Sigmoid colon (tissue), 7 donors: ENCODE data around the gene TXNDC5. TPM values are rescaled to one million over a fixed set of nuclear protein-coding genes. Genes with fewer than 3 reads are reported as not detected.

ENCODE experiments used
- DNase-seq: peaks from one replicate; pipeline ENCODE4 v3.0.0-alpha.2; 2019
- H3K27ac ChIP-seq, 4 donors: fragments of 200-600 bp; sonication (generic); one replicate each; pipeline ENCODE4 v1.5.1; 2016 to 2019; ENCODE audit warnings: mild to moderate bottlenecking in 1 of 4
- H3K27me3 ChIP-seq, 3 donors: fragments of 200-600 bp; sonication (generic); one replicate each; pipeline ENCODE4 v1.5.1; 2019; ENCODE audit warnings: mild to moderate bottlenecking in 1 of 3
- H3K36me3 ChIP-seq, 4 donors: fragments of 200-600 bp; sonication (generic); one replicate each; pipeline ENCODE4 v1.5.1; 2016 to 2019
- H3K4me1 ChIP-seq, 4 donors: fragments of 200-600 bp; sonication (generic); one replicate each; pipeline ENCODE4 v1.5.1; 2017 to 2019
- H3K4me3 ChIP-seq, 4 donors: fragments of 200-600 bp; sonication (generic); one replicate each; pipeline ENCODE4 v1.5.1; 2017 to 2019; ENCODE audit warnings: mild to moderate bottlenecking in 2 of 4, moderate library complexity in 1 of 4
- H3K9me3 ChIP-seq, 4 donors: fragments of 200-600 bp in 3 of 4; sonication (generic) in 3 of 4; one replicate each; pipeline versions ENCODE4 v1.5.1 to v1.6.1; 2013 to 2019
- CTCF ChIP-seq, 4 experiments: fragments of 450-650 bp in 3 of 4; fragments of 200-600 bp in 1 of 4; IDR thresholded peaks; one replicate each; pipeline ENCODE4 v1.5.1; 2016 to 2019; ENCODE audit warnings: antibody characterized with exemption in 4 of 4, mild to moderate bottlenecking in 3 of 4, moderate library complexity in 2 of 4
- EP300 ChIP-seq, 4 donors: sonication (generic); formaldehyde crosslinking; IDR thresholded peaks; one replicate each; pipeline ENCODE4 v1.6.1; 2017; ENCODE audit warnings: antibody characterized with exemption in 4 of 4
- POLR2A ChIP-seq, 2 donors: fragments of 450-650 bp; IDR thresholded peaks; one replicate each; pipeline ENCODE4 v1.6.1; 2016; ENCODE audit warnings: antibody characterized with exemption in 2 of 2, mild to moderate bottlenecking in 2 of 2, moderate library complexity in 2 of 2
- POLR2AphosphoS5 ChIP-seq, 4 donors: sonication (generic); formaldehyde crosslinking; IDR thresholded peaks; one replicate each; pipeline ENCODE4 v1.6.1; 2017; ENCODE audit warnings: antibody characterized with exemption in 4 of 4
- WGBS, 2 donors: extraction: QIAGEN DNeasy Blood & Tissue Kit; methylation state at CpG; one replicate each; pipeline ENCODE4 v1.1.7; 2013; 5-methylcytosine and 5-hydroxymethylcytosine counted together
- intact Hi-C: fragments of 100-400 bp; cut with DNase I; formaldehyde crosslinking; loops from one replicate; pipeline ENCODE4 v1.15.1; 2023
- polyA plus RNA-seq, 3 donors: library from polyadenylated mRNA; stranded (reverse); fragments of 200-250 nt; gene quantifications; one replicate each; pipeline ENCODE4 v1.2.3, GENCODE V29; 2013
- total RNA-seq, 4 donors: library from RNA; depleted of rRNA; stranded (reverse); fragments of >200 nt; gene quantifications; one replicate each; pipeline ENCODE4 v1.1.0, GENCODE V29; 2016
- donor health status: healthy with polysubstance abuse.
- donor health status: Bipolar disorder and iron deficiency.
- donor health status: healthy.

Gene TXNDC5
- total and polyA plus RNA-seq, 7 donors, result 18.6 to 75.2 (median 51.7) TPM

GRCh38 chr6:7836371-7837026, 74.1 kb downstream of the TXNDC5 start:
- TF ChIP-seq EP300 (IDR thresholded peaks at IDR 0.05), result no peak
- no peak for TF ChIP-seq CTCF (IDR thresholded peaks at IDR 0.05)
- TF ChIP-seq POLR2A (IDR thresholded peaks at IDR 0.05), result no peak
- no peak for TF ChIP-seq POLR2AphosphoS5 (IDR thresholded peaks at IDR 0.05)
- intact Hi-C loops, result no loop called here
- H3K36me3 ChIP-seq, result no peaks in the 10 kb centered on the region
- 86 to 93% methylated on average over 4 of the region's 4 CpGs for WGBS, 2 donors
- H3K9me3 ChIP-seq, result no peaks in the 10 kb centered on the region
- no peak overlapping the region for H3K4me3 ChIP-seq
- H3K27ac ChIP-seq, result no peak overlapping the region
- H3K4me1 ChIP-seq, result peaks cover 0 to 6% (median 0%) of the 10 kb centered on the region in 4 donors
- no peak for DNase-seq
- no peaks in the 10 kb centered on the region for H3K27me3 ChIP-seq

GRCh38 chr6:7833751-7834070, 76.9 kb downstream of the TXNDC5 start:
- no peaks in the 10 kb centered on the region for H3K27me3 ChIP-seq
- no peak for TF ChIP-seq POLR2AphosphoS5 (IDR thresholded peaks at IDR 0.05)
- TF ChIP-seq POLR2A (IDR thresholded peaks at IDR 0.05), result no peak
- no peaks in the 10 kb centered on the region for H3K36me3 ChIP-seq
- DNase-seq, result no peak
- no peaks in the 10 kb centered on the region for H3K9me3 ChIP-seq
- no peak overlapping the region for H3K27ac ChIP-seq
- peaks cover 0 to 6% (median 0%) of the 10 kb centered on the region in 4 donors for H3K4me1 ChIP-seq
- no peak overlapping the region for H3K4me3 ChIP-seq
- intact Hi-C loops, result no loop called here
- 25 to 58% methylated on average over 4 of the region's 4 CpGs for WGBS, 2 donors

- Histone ChIP-seq H3K4me3 (no peak overlapping the region), H3K27ac (no peak overlapping the region), H3K36me3 (no peaks in the 10 kb centered on the region), H3K9me3 (no peaks in the 10 kb centered on the region), H3K27me3 (no peaks in the 10 kb centered on the region), H3K4me1 (peaks cover 0 to 6% (median 0%) of the 10 kb centered on the region in 4 donors)
- no peak for TF ChIP-seq POLR2AphosphoS5 (IDR thresholded peaks at IDR 0.05)
- TF ChIP-seq EP300 (IDR thresholded peaks at IDR 0.05), result no peak
- no peak for TF ChIP-seq CTCF (IDR thresholded peaks at IDR 0.05)
- no peak for TF ChIP-seq POLR2A (IDR thresholded peaks at IDR 0.05)
- no peak for DNase-seq
- intact Hi-C loops, result no loop called here
- WGBS, 2 donors, result 64 to 77% methylated on average over 9 of the region's 9 CpGs
These were observed 77.5 kb downstream of the TXNDC5 start for GRCh38 chr6:7832904-7833750.

Other genes starting within 250 kb of the TXNDC5 start
- 1 to 10 TPM; 1.5 to 5.3 (median 2.5) TPM for gene BMP6, start 184.7 kb downstream of the TXNDC5 start, total RNA-seq
- gene BMP6, start 184.7 kb downstream of the TXNDC5 start, polyA plus RNA-seq, result under 1 TPM in 1 of 3 donors, not detected in 2; 0.64 TPM
- 10 to 100 TPM; 10.8 to 16.2 (median 12.8) TPM for gene BLOC1S5, start 153.6 kb upstream of the TXNDC5 start, total RNA-seq
- 10 to 100 TPM in 2 of 3 donors, 1 to 10 TPM in 1; 5.5 to 12.3 (median 10.2) TPM for gene BLOC1S5, start 153.6 kb upstream of the TXNDC5 start, polyA plus RNA-seq
- 10 to 100 TPM; 12.5 to 36.7 (median 25.5) TPM for gene EEF1E1, start 191.8 kb upstream of the TXNDC5 start, total RNA-seq
- 10 to 100 TPM; 11.4 to 31.5 (median 20.6) TPM for gene EEF1E1, start 191.8 kb upstream of the TXNDC5 start, polyA plus RNA-seq